Measurements from ENCODE around the gene SKA1. TPM values are rescaled to one million over a fixed set of nuclear protein-coding genes. Genes with fewer than 3 reads are reported as not detected.
"Not testable (repeated sequence)": the region's sequence is repeated elsewhere in the genome, so short reads cannot be mapped to it uniquely, and the experiment has no call there.

SKA1 gene
- total RNA-seq, 8 experiments from 2014 or later = 0.10 to 16.8 (median 0.92) TPM

DNA sequence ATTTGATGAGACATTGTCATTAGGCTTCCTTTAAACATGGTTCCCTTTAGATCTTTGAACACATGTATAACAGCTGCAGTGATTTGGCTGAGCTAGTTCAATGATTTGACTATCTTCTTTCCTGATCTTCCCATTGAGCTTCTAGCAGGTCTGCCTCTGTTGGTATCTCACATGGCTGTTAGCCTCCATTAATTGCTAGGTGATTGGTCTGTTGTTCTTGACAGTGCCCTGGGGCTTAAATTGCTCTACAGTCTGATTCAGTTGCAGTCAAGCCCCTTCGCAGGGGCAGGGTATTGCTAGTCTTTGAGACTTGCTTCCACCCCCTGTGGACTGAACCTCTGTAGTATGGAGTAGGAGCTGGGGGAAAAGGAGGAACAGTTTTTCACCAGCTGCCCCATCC, 24.1 kb downstream of the SKA1 start:
- 60 to 100% (median 100%) methylated on average over 1 of the region's 1 CpG; no CpG with 5 or more reads in 3 of the 10 experiments for WGBS, 10 experiments
- Histone ChIP-seq H3K27ac (no peak overlapping the region), H3K4me1 (replicated peaks in 1 of 2) (peaks cover 0 to 3% of the 10 kb centered on the region in 2 donors), H3K4me3 (no peak overlapping the region)
- in situ Hi-C loops (cut with MboI; ENCODE audit: low pct_unique_long_range_greater_than_20kb in 2 of 9, low sequenced_read_pairs in 9 of 9, unreplicated experiment in 9 of 9) = no loop called here
- no peak for ATAC-seq (replicated peaks in 6 of 8)

DNA sequence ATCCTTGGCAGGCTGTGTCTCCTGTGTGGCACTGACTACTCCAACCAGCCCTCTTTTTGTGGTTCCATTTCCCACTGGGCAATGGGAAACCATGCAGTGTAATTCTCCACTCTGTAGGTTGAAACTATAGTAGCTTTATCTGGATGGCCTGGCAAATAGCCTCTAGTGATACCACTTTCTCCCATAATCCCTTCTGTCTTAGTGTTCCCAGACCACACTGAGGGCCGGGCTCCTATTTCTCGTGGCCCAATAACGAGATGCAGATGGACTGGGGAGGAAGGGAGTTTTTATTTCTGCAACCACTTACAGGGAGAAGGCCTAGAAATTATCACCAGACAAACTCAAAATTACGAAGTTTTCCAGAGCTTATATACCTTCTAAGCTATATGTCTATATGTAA, 24.7 kb downstream of the SKA1 start:
- ATAC-seq (replicated peaks in 6 of 8) = no peak
- no peak overlapping the region for H3K27ac ChIP-seq
- no peak overlapping the region for H3K4me3 ChIP-seq
- WGBS, 10 experiments = 0 to 100% (median 33%) methylated on average over 1 to 4 of the region's 4 CpGs; no CpG with 5 or more reads in 2 of the 10 experiments
- H3K4me1 ChIP-seq (replicated peaks in 1 of 2) = peaks cover 3 to 6% of the 10 kb centered on the region in 2 donors
- in situ Hi-C loops (cut with MboI; ENCODE audit: low pct_unique_long_range_greater_than_20kb in 2 of 9, low sequenced_read_pairs in 9 of 9, unreplicated experiment in 9 of 9) = no loop called here

GRCh38 chr18:50400438-50400837, 25.6 kb downstream of the SKA1 start:
- 18 to 80% (median 38%) methylated on average over 1 to 4 of the region's 5 CpGs; no CpG with 5 or more reads in 2 of the 10 experiments for WGBS, 10 experiments
- peaks cover 5 to 13% of the 10 kb centered on the region in 2 donors for H3K4me1 ChIP-seq (replicated peaks in 1 of 2)
- in situ Hi-C loops (cut with MboI; ENCODE audit: low pct_unique_long_range_greater_than_20kb in 2 of 9, low sequenced_read_pairs in 9 of 9, unreplicated experiment in 9 of 9); H3K27ac ChIP-seq; H3K4me3 ChIP-seq; ATAC-seq (replicated peaks in 6 of 8): not testable (repeated sequence)

DNA sequence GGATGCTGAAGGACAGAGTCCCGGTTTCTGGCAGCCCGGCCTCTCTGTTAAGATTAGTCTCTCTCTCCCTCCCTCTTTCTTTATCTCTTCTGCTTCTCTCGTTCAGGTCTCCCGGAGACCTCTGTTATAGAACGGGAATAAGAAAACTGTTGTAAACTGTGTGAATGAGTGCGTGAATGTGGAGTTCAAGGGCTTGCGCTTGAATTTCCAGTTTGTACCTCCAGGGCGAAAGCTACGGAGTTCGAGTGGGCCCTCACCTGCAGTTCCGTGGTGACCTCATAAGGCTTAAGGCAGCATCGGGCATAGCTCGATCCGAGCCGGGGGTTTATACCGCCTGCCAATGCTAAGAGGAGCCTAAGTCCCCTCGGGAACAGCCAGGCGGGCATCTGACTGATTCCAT, 26.4 kb downstream of the SKA1 start:
- peaks cover 5 to 17% of the 10 kb centered on the region in 2 donors for H3K4me1 ChIP-seq (replicated peaks in 1 of 2)
- H3K27ac ChIP-seq = no peak overlapping the region
- in situ Hi-C loops (cut with MboI; ENCODE audit: low pct_unique_long_range_greater_than_20kb in 2 of 9, low sequenced_read_pairs in 9 of 9, unreplicated experiment in 9 of 9) = no loop called here
- no peak overlapping the region for H3K4me3 ChIP-seq
- WGBS, 10 experiments = 48 to 66% (median 61%) methylated on average over 3 to 11 of the region's 18 CpGs; no CpG with 5 or more reads in 4 of the 10 experiments
- no peak for ATAC-seq (replicated peaks in 6 of 8)

DNA sequence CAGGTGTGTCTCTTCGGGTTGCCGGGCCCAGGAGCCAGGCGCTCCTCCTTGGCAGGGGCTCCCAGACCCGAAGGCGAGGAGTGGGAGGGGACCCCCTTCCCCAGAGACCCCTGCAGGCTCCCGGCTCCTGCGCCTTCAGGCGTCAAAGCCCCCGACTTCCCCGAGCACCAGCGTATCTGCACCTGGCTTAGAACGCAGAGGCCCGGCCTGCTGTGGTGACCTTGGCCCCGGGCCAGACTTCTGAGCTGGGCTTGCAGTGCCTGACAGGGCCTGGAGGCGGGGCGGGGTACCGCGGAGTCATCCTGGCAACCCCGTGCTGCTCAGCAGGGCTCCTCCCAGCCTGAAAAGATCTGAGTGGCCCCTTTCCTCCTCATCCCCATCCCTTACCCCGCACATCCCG, 27.0 kb downstream of the SKA1 start:
- Histone ChIP-seq H3K27ac (no peak overlapping the region), H3K4me3 (no peak overlapping the region), H3K4me1 (replicated peaks in 1 of 2) (peaks cover 5 to 17% of the 10 kb centered on the region in 2 donors)
- ATAC-seq (replicated peaks in 6 of 8) = peak; percentile 35 to 98 (median 60)
- in situ Hi-C loops (cut with MboI; ENCODE audit: low pct_unique_long_range_greater_than_20kb in 2 of 9, low sequenced_read_pairs in 9 of 9, unreplicated experiment in 9 of 9) = no loop called here
- WGBS, 10 experiments = 10 to 81% (median 20%) methylated on average over 2 to 8 of the region's 21 CpGs; no CpG with 5 or more reads in 5 of the 10 experiments

GRCh38 chr18:50404752-50405581, 30.1 kb downstream of the SKA1 start:
- ATAC-seq (replicated peaks in 6 of 8) = peak in 1 of 8 experiments; percentile 74
- peaks cover 5 to 17% of the 10 kb centered on the region in 2 donors for H3K4me1 ChIP-seq (replicated peaks in 1 of 2)
- in situ Hi-C loops (cut with MboI; ENCODE audit: low pct_unique_long_range_greater_than_20kb in 2 of 9, low sequenced_read_pairs in 9 of 9, unreplicated experiment in 9 of 9); H3K4me3 ChIP-seq; H3K27ac ChIP-seq: not testable (repeated sequence)
- 0 to 86% (median 47%) methylated on average over 1 to 8 of the region's 13 CpGs for WGBS, 10 experiments

GRCh38 chr18:50405582-50406271, 30.9 kb downstream of the SKA1 start:
- peaks cover 5 to 17% of the 10 kb centered on the region in 2 donors for H3K4me1 ChIP-seq (replicated peaks in 1 of 2)
- 0 to 60% (median 34%) methylated on average over 1 to 13 of the region's 17 CpGs; no CpG with 5 or more reads in 1 of the 10 experiments for WGBS, 10 experiments
- no peak overlapping the region for H3K27ac ChIP-seq
- ATAC-seq (replicated peaks in 6 of 8) = peak in 4 of 8 experiments; percentile 20 to 63 (median 26)
- H3K4me3 ChIP-seq = no peak overlapping the region
- in situ Hi-C loops (cut with MboI; ENCODE audit: low pct_unique_long_range_greater_than_20kb in 2 of 9, low sequenced_read_pairs in 9 of 9, unreplicated experiment in 9 of 9) = no loop called here

GRCh38 chr18:50409236-50409635, 34.4 kb downstream of the SKA1 start:
- no peak overlapping the region for H3K4me3 ChIP-seq
- no peak overlapping the region for H3K27ac ChIP-seq
- WGBS, 10 experiments = 0 to 80% (median 71%) methylated on average over 1 to 5 of the region's 5 CpGs; no CpG with 5 or more reads in 3 of the 10 experiments
- no peak for ATAC-seq (replicated peaks in 6 of 8)
- peaks cover 3 to 15% of the 10 kb centered on the region in 2 donors for H3K4me1 ChIP-seq (replicated peaks in 1 of 2)
- in situ Hi-C loops (cut with MboI; ENCODE audit: low pct_unique_long_range_greater_than_20kb in 2 of 9, low sequenced_read_pairs in 9 of 9, unreplicated experiment in 9 of 9) = no loop called here

DNA sequence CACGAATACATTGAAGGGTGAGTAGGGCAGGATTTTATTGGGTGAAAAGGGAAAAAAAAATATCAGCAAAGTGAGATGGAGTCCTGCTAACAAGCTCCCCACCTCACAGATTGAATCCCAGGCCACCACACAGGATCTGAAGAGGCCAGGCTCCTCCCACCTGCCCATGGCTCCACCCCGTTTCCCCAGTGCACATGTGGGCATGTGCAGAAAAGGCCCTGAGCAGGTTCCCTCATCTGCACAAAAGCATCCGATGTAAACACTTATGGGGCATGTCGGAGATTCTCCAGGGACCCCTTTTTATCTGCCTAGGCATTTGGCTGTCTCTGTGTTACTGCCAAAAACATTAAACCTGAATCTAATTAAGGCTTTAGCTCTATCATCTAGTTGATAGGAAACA, 35.2 kb downstream of the SKA1 start:
- Histone ChIP-seq H3K4me3 (no peak overlapping the region), H3K27ac (no peak overlapping the region), H3K4me1 (replicated peaks in 1 of 2) (peaks cover 1 to 7% of the 10 kb centered on the region in 2 donors)
- in situ Hi-C loops (cut with MboI; ENCODE audit: low pct_unique_long_range_greater_than_20kb in 2 of 9, low sequenced_read_pairs in 9 of 9, unreplicated experiment in 9 of 9) = no loop called here
- peak in 1 of 8 experiments; percentile 49 for ATAC-seq (replicated peaks in 6 of 8)
- WGBS, 10 experiments = 7 to 100% (median 70%) methylated on average over 1 to 4 of the region's 4 CpGs; no CpG with 5 or more reads in 1 of the 10 experiments

GRCh38 chr18:50410894-50411293, 36.0 kb downstream of the SKA1 start:
- ATAC-seq (replicated peaks in 6 of 8) = peak in 3 of 8 experiments; percentile 35 to 99 (median 95)
- in situ Hi-C loops (cut with MboI; ENCODE audit: low pct_unique_long_range_greater_than_20kb in 2 of 9, low sequenced_read_pairs in 9 of 9, unreplicated experiment in 9 of 9) = no loop called here
- H3K4me1 ChIP-seq (replicated peaks in 1 of 2) = peaks cover 0 to under 1% of the 10 kb centered on the region in 2 donors
- WGBS, 10 experiments = 0 to 100% (median 58%) methylated on average over 1 of the region's 1 CpG; no CpG with 5 or more reads in 2 of the 10 experiments
- no peak overlapping the region for H3K4me3 ChIP-seq
- no peak overlapping the region for H3K27ac ChIP-seq

- ATAC-seq (replicated peaks in 6 of 8); H3K4me3 ChIP-seq; H3K4me1 ChIP-seq (replicated peaks in 1 of 2); H3K27ac ChIP-seq; in situ Hi-C loops (cut with MboI; ENCODE audit: low pct_unique_long_range_greater_than_20kb in 2 of 9, low sequenced_read_pairs in 9 of 9, unreplicated experiment in 9 of 9): not testable (repeated sequence)
- 100% methylated on average over 1 of the region's 3 CpGs; no CpG with 5 or more reads in 8 of the 10 experiments for WGBS, 10 experiments
Measured at GRCh38 chr18:50416832-50417231, 42.0 kb downstream of the SKA1 start.

GRCh38 chr18:50417705-50418104, 42.9 kb downstream of the SKA1 start:
- in situ Hi-C loops (cut with MboI; ENCODE audit: low pct_unique_long_range_greater_than_20kb in 2 of 9, low sequenced_read_pairs in 9 of 9, unreplicated experiment in 9 of 9); ATAC-seq (replicated peaks in 6 of 8); H3K4me1 ChIP-seq (replicated peaks in 1 of 2); H3K4me3 ChIP-seq; H3K27ac ChIP-seq: not testable (repeated sequence)
- no CpG with 5 or more reads among the region's 21 CpGs for WGBS, 10 experiments

DNA sequence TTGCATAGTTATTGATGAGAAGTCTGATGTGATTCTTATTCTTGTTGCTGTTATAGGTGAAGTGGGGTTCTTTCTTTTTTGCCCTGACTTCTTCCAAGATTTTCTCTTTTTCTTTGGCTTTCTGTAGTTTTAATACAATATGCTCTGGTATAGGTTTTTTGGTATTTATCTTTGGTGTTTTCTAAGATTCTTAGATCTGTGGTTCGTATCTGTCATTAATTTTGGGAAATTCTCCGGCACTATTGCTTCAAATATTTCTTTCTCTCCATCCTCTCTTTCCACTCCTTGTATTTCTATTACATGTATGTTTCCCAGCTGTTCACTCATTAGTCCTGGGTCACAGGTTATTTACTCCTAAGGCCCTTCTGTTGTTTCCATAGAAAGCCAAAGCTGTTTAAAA, 43.8 kb downstream of the SKA1 start:
- in situ Hi-C loops (cut with MboI; ENCODE audit: low pct_unique_long_range_greater_than_20kb in 2 of 9, low sequenced_read_pairs in 9 of 9, unreplicated experiment in 9 of 9) = no loop called here
- Histone ChIP-seq H3K4me1 (replicated peaks in 1 of 2) (no peaks in the 10 kb centered on the region), H3K4me3 (no peak overlapping the region), H3K27ac (no peak overlapping the region)
- WGBS, 10 experiments = 13 to 100% (median 77%) methylated on average over 1 to 2 of the region's 2 CpGs
- ATAC-seq (replicated peaks in 6 of 8) = no peak
